GM21367 (cell line): ENCODE data around the gene TOMM70.
"Not testable (repeated sequence)": the region's sequence is repeated elsewhere in the genome, so short reads cannot be mapped to it uniquely, and the experiment has no call there.

Experiments
- ATAC-seq: cut with Tn5 transposase; IDR thresholded peaks from one replicate; pipeline ENCODE4 v1.9.1; 2021; ENCODE audit not compliant: unreplicated experiment

TOMM70 gene

DNA sequence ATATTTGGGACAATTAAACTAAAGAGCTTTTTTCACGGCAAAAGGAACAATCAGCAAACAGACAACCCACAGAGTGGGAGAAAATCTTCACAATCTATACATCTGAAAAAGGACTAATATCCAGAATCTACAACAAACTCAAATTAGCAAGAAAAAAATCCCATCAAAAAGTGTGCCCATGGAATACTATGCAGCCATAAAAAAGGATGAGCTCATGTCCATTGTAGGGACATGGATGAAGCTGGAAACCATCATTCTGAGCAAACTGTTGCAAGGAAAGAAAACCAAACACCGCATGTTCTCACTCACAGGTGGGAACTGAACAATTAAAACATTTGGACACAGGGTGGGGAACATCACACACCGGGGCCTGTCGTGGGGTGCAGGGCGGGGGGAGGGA lies 73.5 kb downstream of the TOMM70 start:
- ATAC-seq, result not testable (repeated sequence)

DNA sequence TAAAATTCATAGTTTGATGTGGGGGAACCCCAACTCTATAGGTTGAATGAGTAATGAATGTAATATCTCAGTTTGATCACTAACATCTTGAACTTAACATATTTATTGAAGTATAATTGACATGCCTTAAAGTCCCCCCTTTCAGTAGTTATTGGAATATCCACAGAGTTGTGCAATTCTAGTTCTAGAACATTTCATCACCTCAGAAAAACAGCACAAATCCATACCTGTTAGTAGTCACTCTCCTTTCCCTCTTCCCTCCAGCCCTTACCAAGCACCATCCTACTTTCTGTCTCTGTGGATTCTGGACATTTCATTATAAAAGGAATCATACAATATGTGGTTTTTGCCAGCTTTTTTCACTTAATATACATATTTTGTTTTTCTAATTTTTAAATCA lies 75.1 kb downstream of the TOMM70 start:
- ATAC-seq, result no peak

DNA sequence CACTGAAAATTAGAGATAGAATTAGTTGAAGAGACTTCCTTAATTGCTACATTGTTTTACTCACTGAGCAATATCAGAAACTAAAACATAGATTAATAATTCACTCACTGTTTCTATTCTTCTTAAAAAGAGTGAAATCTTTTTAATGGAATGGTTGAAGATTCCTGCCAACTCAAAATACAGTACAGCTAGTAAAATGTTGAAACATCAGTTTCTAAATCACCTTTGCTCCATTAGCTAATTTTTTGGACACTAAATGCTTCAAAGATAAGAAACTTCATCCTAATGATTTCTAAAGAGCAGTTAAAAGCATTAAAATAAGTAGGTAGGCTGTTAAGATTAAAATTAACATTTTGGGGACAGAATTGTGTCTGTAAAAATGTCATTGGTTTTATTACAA lies 76.8 kb downstream of the TOMM70 start:
- no peak for ATAC-seq

DNA sequence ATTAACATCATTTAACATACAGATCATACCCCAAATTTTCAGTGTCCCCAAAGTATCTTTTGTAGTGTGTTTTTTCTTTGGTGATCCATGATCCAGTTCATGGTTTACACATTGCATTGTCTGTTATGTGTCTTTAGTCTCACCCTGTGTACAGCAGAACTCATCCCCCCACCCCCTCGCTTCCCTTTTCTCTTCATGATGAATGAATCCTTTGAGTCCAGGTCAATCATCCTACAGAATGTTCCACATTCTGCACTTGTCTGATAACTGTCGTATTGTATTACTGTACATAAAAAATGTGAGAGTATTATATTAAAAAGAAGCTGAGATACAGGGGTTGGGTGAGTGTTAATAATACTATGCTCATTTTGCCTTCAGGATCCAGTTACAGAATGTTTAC lies 80.9 kb downstream of the TOMM70 start:
- no peak for ATAC-seq

DNA sequence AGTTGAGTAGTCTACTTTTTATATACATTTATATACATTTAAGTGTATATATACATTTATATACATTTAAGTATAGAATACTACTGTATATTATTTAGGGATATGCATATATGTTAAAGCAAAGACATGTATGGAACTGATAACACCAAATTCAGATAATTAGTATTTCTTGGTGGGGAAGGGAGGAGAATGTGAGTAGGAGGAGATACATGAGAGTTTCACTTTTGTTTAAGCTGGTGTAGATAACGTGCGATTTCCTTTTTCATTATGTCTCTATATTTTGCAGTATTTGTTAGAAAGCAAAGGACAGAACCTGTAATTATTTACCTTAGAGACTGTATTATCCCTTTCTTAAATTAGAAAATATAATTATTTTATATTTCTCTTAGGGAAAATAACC lies 83.0 kb downstream of the TOMM70 start:
- peak; percentile 69 for ATAC-seq

DNA sequence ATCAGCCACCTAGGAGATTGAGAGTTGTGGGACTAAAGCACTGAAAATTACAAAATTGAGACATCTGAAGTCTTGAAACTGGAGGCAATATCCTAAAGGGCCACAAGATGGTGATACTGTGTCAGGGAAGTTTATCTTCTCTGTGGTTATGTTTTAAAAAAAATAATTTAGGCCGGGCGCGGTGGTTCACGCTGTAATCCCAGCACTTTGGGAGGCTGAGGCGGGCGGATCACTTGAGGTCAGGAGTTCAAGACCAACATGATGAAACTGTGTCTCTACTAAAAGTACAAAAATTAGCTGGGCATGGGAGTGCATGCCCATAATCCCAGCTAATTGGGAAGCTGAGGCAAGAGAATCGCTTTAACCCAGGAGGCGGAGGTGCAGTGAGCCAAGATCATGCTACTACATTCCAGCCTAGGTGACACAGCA lies 84.2 kb downstream of the TOMM70 start:
- ATAC-seq, result peak; percentile 70
